ENCODE results near the gene CACNA1C. TPM values are rescaled to one million over a fixed set of nuclear protein-coding genes. Genes with fewer than 3 reads are reported as not detected.

Gene CACNA1C
- total RNA-seq, 5 donors from 2014 or later (not counting 1 experiment from before 2014, with no cell fraction given) = 0.10 to 0.26 (median 0.16) TPM

- peaks cover 0 to 62% of the 10 kb centered on the region in 2 experiments for H3K27me3 ChIP-seq (replicated peaks in 1 of 2; ENCODE audit: control insufficient read depth in 2 of 2, extremely low read depth in 1 of 2, insufficient read depth in 2 of 2, low read length in 1 of 2)
- Mint-ChIP-seq H3K27ac (no peak overlapping the region), H3K4me1 (peaks cover 0 to 6% (median 3%) of the 10 kb centered on the region in 3 donors), H3K36me3 (no peaks in the 10 kb centered on the region), H3K27me3 (peaks cover 35 to 58% of the 10 kb centered on the region in 2 donors), H3K9me3 (no peaks in the 10 kb centered on the region), H3K4me3 (no peak overlapping the region)
- H3K9me3 ChIP-seq = no peaks in the 10 kb centered on the region
- no peak overlapping the region for H3K4me3 ChIP-seq (ENCODE audit: control insufficient read depth in 1 of 2, extremely low read depth in 1 of 2, low read length in 1 of 2)
- DNase-seq (no peak), ATAC-seq (replicated peaks in 1 of 4) (no peak)
- H3K4me1 ChIP-seq (ENCODE audit: control insufficient read depth in 1 of 2, extremely low read depth in 1 of 2, insufficient read depth in 2 of 2, low read length in 2 of 2) = peaks cover 0 to 8% of the 10 kb centered on the region in 2 experiments
- H3K36me3 ChIP-seq (ENCODE audit: control insufficient read depth in 2 of 2, extremely low read depth in 1 of 2, insufficient read depth in 1 of 2, low read length in 1 of 2) = no peaks in the 10 kb centered on the region
- ChIA-PET POLR2A (no interaction called here), CTCF (no interaction called here)
- H3K27ac ChIP-seq (ENCODE audit: low read length) = no peak overlapping the region
- 95% methylated on average over 4 of the region's 9 CpGs for WGBS (ENCODE audit: insufficient coverage)
Measured at GRCh38 chr12:2583642-2584401, 531.0 kb downstream of the CACNA1C start.

GRCh38 chr12:2586156-2587038, 533.6 kb downstream of the CACNA1C start:
- no peak overlapping the region for H3K27ac ChIP-seq (ENCODE audit: low read length)
- no peak for DNase-seq
- H3K36me3 Mint-ChIP-seq = no peaks in the 10 kb centered on the region
- no peak overlapping the region for H3K4me3 Mint-ChIP-seq
- peaks cover 0 to 6% (median 3%) of the 10 kb centered on the region in 3 donors for H3K4me1 Mint-ChIP-seq
- ChIA-PET POLR2A (no interaction called here), CTCF (interaction anchor here in 1 of 2 donors (0.6 kb wide), 1 partner anchor 40 kb away, joined by 3 read pairs; no protein-coding TSS in a partner anchor)
- peaks cover 0 to 8% of the 10 kb centered on the region in 2 experiments for H3K4me1 ChIP-seq (ENCODE audit: control insufficient read depth in 1 of 2, extremely low read depth in 1 of 2, insufficient read depth in 2 of 2, low read length in 2 of 2)
- H3K9me3 Mint-ChIP-seq = peaks cover 0 to 2% (median 0%) of the 10 kb centered on the region in 3 donors
- H3K9me3 ChIP-seq = no peaks in the 10 kb centered on the region
- peaks cover 35 to 55% of the 10 kb centered on the region in 2 donors for H3K27me3 Mint-ChIP-seq
- 75% methylated on average over 9 of the region's 12 CpGs for WGBS (ENCODE audit: insufficient coverage)
- no peaks in the 10 kb centered on the region for H3K36me3 ChIP-seq (ENCODE audit: control insufficient read depth in 2 of 2, extremely low read depth in 1 of 2, insufficient read depth in 1 of 2, low read length in 1 of 2)
- H3K27me3 ChIP-seq (replicated peaks in 1 of 2; ENCODE audit: control insufficient read depth in 2 of 2, extremely low read depth in 1 of 2, insufficient read depth in 2 of 2, low read length in 1 of 2) = peaks cover 0 to 58% of the 10 kb centered on the region in 2 experiments
- ATAC-seq (replicated peaks in 1 of 4) = no peak
- no peak overlapping the region for H3K27ac Mint-ChIP-seq
- H3K4me3 ChIP-seq (ENCODE audit: control insufficient read depth in 1 of 2, extremely low read depth in 1 of 2, low read length in 1 of 2) = no peak overlapping the region

- ChIA-PET POLR2A (no interaction called here), CTCF (interaction anchor here in 1 of 2 donors (0.7 kb wide), 1 partner anchor 10 kb away, joined by 3 read pairs; no protein-coding TSS in a partner anchor)
- H3K4me3 Mint-ChIP-seq = no peak overlapping the region
- peaks cover 31 to 40% of the 10 kb centered on the region in 2 donors for H3K27me3 Mint-ChIP-seq
- no peaks in the 10 kb centered on the region for H3K36me3 Mint-ChIP-seq
- H3K4me1 Mint-ChIP-seq = peaks cover 0 to under 1% (median 0%) of the 10 kb centered on the region in 3 donors
- ATAC-seq (replicated peaks in 1 of 4) = no peak
- Histone ChIP-seq H3K4me1 (ENCODE audit: control insufficient read depth in 1 of 2, extremely low read depth in 1 of 2, insufficient read depth in 2 of 2, low read length in 2 of 2) (peaks cover 0 to under 1% of the 10 kb centered on the region in 2 experiments), H3K9me3 (no peaks in the 10 kb centered on the region), H3K27me3 (replicated peaks in 1 of 2; ENCODE audit: control insufficient read depth in 2 of 2, extremely low read depth in 1 of 2, insufficient read depth in 2 of 2, low read length in 1 of 2) (peaks cover 0 to 42% of the 10 kb centered on the region in 2 experiments), H3K36me3 (ENCODE audit: control insufficient read depth in 2 of 2, extremely low read depth in 1 of 2, insufficient read depth in 1 of 2, low read length in 1 of 2) (no peaks in the 10 kb centered on the region), H3K27ac (ENCODE audit: low read length) (no peak overlapping the region), H3K4me3 (ENCODE audit: control insufficient read depth in 1 of 2, extremely low read depth in 1 of 2, low read length in 1 of 2) (no peak overlapping the region)
- no peak for DNase-seq
- 95% methylated on average over 4 of the region's 7 CpGs for WGBS (ENCODE audit: insufficient coverage)
- H3K27ac Mint-ChIP-seq = no peak overlapping the region
- H3K9me3 Mint-ChIP-seq = peaks cover 0 to 7% (median 3%) of the 10 kb centered on the region in 3 donors
Measured at GRCh38 chr12:2588345-2588744, 535.6 kb downstream of the CACNA1C start.

GRCh38 chr12:2589381-2589780, 536.6 kb downstream of the CACNA1C start:
- Mint-ChIP-seq H3K27me3 (peaks cover 29 to 32% of the 10 kb centered on the region in 2 donors), H3K9me3 (peaks cover 3 to 17% (median 8%) of the 10 kb centered on the region in 3 donors), H3K27ac (no peak overlapping the region), H3K4me1 (no peaks in the 10 kb centered on the region), H3K4me3 (no peak overlapping the region), H3K36me3 (no peaks in the 10 kb centered on the region)
- no peaks in the 10 kb centered on the region for H3K36me3 ChIP-seq (ENCODE audit: control insufficient read depth in 2 of 2, extremely low read depth in 1 of 2, insufficient read depth in 1 of 2, low read length in 1 of 2)
- H3K4me1 ChIP-seq (ENCODE audit: control insufficient read depth in 1 of 2, extremely low read depth in 1 of 2, insufficient read depth in 2 of 2, low read length in 2 of 2) = no peaks in the 10 kb centered on the region
- ATAC-seq (replicated peaks in 1 of 4) = no peak
- ChIA-PET POLR2A (no interaction called here), CTCF (no interaction called here)
- no peak overlapping the region for H3K4me3 ChIP-seq (ENCODE audit: control insufficient read depth in 1 of 2, extremely low read depth in 1 of 2, low read length in 1 of 2)
- H3K9me3 ChIP-seq = no peaks in the 10 kb centered on the region
- H3K27ac ChIP-seq (ENCODE audit: low read length) = no peak overlapping the region
- DNase-seq = no peak
- 88% methylated on average over 11 of the region's 11 CpGs for WGBS (ENCODE audit: insufficient coverage)
- peaks cover 0 to 31% of the 10 kb centered on the region in 2 experiments for H3K27me3 ChIP-seq (replicated peaks in 1 of 2; ENCODE audit: control insufficient read depth in 2 of 2, extremely low read depth in 1 of 2, insufficient read depth in 2 of 2, low read length in 1 of 2)

- Mint-ChIP-seq H3K36me3 (no peaks in the 10 kb centered on the region), H3K4me1 (no peaks in the 10 kb centered on the region), H3K27ac (no peak overlapping the region), H3K27me3 (peaks cover 11 to 13% of the 10 kb centered on the region in 2 donors), H3K9me3 (peaks cover 3 to 23% (median 10%) of the 10 kb centered on the region in 3 donors), H3K4me3 (no peak overlapping the region)
- no peak overlapping the region for H3K27ac ChIP-seq (ENCODE audit: low read length)
- ATAC-seq (replicated peaks in 1 of 4) (no peak), DNase-seq (no peak)
- H3K36me3 ChIP-seq (ENCODE audit: control insufficient read depth in 2 of 2, extremely low read depth in 1 of 2, insufficient read depth in 1 of 2, low read length in 1 of 2) = no peaks in the 10 kb centered on the region
- H3K4me3 ChIP-seq (ENCODE audit: control insufficient read depth in 1 of 2, extremely low read depth in 1 of 2, low read length in 1 of 2) = no peak overlapping the region
- no peaks in the 10 kb centered on the region for H3K9me3 ChIP-seq
- POLR2A ChIA-PET = no interaction called here
- CTCF ChIA-PET = no interaction called here
- no peaks in the 10 kb centered on the region for H3K4me1 ChIP-seq (ENCODE audit: control insufficient read depth in 1 of 2, extremely low read depth in 1 of 2, insufficient read depth in 2 of 2, low read length in 2 of 2)
- WGBS (ENCODE audit: insufficient coverage) = 93% methylated on average over 3 of the region's 5 CpGs
- peaks cover 0 to 19% of the 10 kb centered on the region in 2 experiments for H3K27me3 ChIP-seq (replicated peaks in 1 of 2; ENCODE audit: control insufficient read depth in 2 of 2, extremely low read depth in 1 of 2, insufficient read depth in 2 of 2, low read length in 1 of 2)
Measured at GRCh38 chr12:2593045-2593444, 540.3 kb downstream of the CACNA1C start.

- WGBS (ENCODE audit: insufficient coverage) = 94% methylated on average over 4 of the region's 6 CpGs
- Histone ChIP-seq H3K4me3 (ENCODE audit: control insufficient read depth in 1 of 2, extremely low read depth in 1 of 2, low read length in 1 of 2) (no peak overlapping the region), H3K4me1 (ENCODE audit: control insufficient read depth in 1 of 2, extremely low read depth in 1 of 2, insufficient read depth in 2 of 2, low read length in 2 of 2) (no peaks in the 10 kb centered on the region), H3K27me3 (replicated peaks in 1 of 2; ENCODE audit: control insufficient read depth in 2 of 2, extremely low read depth in 1 of 2, insufficient read depth in 2 of 2, low read length in 1 of 2) (peaks cover 0 to 25% of the 10 kb centered on the region in 2 experiments), H3K36me3 (ENCODE audit: control insufficient read depth in 2 of 2, extremely low read depth in 1 of 2, insufficient read depth in 1 of 2, low read length in 1 of 2) (no peaks in the 10 kb centered on the region), H3K9me3 (no peaks in the 10 kb centered on the region), H3K27ac (ENCODE audit: low read length) (no peak overlapping the region)
- no peaks in the 10 kb centered on the region for H3K36me3 Mint-ChIP-seq
- ATAC-seq (replicated peaks in 1 of 4) = no peak
- no peak overlapping the region for H3K4me3 Mint-ChIP-seq
- ChIA-PET CTCF (no interaction called here), POLR2A (no interaction called here)
- no peaks in the 10 kb centered on the region for H3K4me1 Mint-ChIP-seq
- H3K27ac Mint-ChIP-seq = no peak overlapping the region
- DNase-seq = no peak
- peaks cover 0 to 8% of the 10 kb centered on the region in 2 donors for H3K27me3 Mint-ChIP-seq
- H3K9me3 Mint-ChIP-seq = peaks cover under 1 to 23% (median 10%) of the 10 kb centered on the region in 3 donors
Measured at GRCh38 chr12:2596441-2596840, 543.7 kb downstream of the CACNA1C start.

Measured in T-cell (primary cell).